NCI-H69 (cell line): ENCODE data around the gene CAMKMT.
"Not testable (repeated sequence)": the region's sequence is repeated elsewhere in the genome, so short reads cannot be mapped to it uniquely, and the experiment has no call there.

Experiments used
- DNase-seq: peaks from one replicate; lab custom pipeline; 2025; lab: John Stamatoyannopoulos, UW

The CAMKMT gene

DNA sequence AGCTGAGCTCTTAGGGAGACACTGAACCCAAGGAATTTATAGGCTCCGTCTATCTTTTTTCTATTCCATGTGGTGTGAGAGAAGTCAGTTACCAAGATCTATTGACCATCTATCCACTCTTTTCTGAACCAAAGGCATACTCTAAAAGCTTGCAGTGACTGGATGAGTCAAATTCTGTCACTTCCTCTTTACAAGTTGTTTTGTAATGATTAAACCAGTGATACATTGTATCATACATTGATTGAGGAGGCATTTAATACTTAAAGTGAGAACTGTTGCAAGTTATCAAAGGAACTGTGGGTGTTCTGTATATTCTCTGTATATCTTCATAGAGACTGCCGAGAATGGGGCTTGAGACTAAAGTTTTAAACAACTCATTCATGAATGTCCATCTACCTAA, 188.8 kb downstream of the CAMKMT start:
- DNase-seq, result peak; percentile 47

DNA sequence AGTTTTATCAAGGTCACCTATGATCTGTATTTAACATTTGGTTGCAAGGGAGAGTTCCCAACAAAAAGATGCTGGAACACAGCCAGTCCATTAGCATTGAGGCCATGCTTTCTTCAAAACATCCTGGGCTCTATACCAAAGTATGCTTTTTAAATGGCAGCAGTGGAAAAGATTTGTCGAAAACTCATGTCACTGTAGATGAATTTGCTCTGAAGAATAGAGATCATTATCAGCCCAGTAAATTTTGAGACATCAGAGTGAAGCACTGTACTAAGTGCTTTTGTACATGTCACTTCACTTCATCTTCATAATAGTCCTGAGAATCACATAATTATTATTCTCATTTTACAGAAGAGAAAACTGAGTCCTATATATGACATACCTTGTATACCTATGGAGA, 189.8 kb downstream of the CAMKMT start:
- DNase-seq, result no peak

DNA sequence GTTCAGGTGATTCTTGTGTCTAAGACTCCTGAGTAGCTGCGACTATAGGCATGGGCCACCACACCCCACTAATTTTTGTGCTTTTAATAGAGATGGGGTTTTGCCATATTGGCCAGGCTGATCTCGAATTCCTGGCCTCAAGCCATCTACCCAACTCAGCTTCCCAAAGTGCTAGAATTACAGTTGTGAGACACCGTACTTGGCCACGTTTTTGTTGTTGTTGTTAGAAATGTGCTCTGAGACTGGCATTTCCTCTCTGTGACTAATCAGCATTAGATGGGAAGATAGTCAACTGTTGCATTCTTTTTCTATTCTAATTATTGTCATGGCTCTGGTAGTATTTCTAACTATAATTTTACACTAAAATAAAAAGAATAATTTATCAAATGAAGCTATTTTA, 191.7 kb downstream of the CAMKMT start:
- DNase-seq, result no peak

DNA sequence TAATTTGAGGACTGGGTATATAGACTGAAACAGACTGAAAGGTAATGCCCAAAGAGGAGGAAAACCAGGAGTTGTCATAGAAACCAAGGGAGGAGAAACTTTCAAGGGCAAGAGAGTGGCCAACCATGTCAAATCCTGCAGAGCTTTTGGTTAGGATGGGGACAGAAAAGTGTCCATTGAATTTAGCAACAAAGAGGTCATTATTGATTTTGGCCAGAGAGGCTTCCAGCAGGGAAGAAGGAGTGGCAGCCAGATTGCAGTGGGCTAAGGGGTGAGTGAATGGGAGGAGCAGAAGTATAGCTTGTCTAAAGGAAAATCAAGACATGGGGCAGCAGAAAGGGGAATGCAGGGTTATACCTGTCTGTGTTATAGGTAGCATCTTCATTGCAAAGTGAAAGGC, 194.0 kb downstream of the CAMKMT start:
- no peak for DNase-seq

DNA sequence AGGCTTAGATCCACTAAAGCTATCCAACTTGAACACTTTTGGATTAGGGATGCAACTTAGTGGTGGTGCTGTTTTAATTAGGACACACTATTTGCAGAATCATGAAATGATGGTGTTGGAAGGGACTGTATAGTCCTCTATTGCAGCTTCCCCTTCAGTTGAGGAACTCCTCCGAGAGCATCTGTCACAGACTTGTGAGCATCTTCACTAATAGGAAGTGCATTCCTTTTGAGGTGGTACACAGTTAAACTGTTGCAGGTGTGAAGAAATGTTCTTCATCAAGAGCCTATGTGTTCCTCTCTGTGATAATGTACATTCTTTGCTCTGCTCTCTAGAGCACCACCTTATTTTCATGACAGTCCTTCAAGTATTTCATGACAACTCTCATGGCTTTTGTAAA, 197.4 kb downstream of the CAMKMT start:
- DNase-seq, result no peak

DNA sequence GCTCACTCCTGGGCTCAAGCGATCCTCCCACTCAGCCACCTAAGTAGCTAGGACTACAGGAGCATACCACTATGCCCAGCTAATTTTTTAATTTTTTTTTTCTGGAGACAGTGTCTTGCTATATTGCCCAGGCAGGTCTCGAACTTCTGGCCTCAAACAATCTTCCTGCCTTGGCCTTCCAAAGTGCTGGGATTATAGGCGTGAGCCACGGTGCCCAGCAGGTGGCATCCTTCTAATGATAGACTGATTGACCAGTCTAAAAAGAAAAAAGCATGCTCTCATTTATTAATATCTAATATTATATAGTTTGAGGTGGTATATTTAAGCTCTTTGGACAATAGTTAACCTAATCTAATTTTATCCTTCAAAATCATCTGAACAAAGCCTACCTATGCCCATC, 198.6 kb downstream of the CAMKMT start:
- peak; percentile 20 for DNase-seq

DNA sequence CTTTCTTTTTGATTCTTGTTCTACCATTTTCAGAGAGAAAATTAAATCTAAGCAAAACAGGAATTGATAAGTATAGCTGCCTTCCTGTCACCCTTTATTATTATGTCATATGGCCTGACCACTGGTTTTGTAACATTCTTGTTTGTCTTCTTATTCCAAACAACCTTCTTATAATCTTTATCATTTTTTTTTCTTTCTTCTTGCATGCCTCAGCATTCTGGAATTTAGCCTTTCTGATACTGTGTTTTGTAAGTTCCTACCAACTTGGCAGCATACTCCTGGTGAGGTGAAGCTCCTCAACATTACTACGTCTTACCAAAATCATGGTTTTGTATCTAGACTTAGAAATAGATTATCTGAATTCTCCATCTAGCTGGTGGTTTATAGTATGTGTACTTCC, 199.2 kb downstream of the CAMKMT start:
- no peak for DNase-seq

DNA sequence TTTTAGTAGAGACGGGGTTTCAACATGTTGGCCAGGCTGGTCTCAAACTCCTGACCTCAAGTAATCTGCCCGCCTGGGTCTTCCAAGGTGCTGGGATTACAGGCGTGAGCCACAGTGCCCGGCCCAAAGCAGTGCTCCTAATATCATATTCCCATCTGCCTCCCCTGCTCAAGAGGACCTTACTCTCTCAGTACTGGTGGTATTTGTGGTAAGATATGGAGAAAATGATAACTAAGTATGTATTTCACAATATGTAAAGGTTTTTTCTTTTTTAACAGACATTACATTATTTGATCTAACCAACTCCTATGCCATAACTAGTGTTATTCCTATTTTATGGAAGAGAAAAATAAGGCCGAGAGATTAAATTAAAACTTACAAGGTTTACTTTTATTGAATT, 201.0 kb downstream of the CAMKMT start:
- no peak for DNase-seq

DNA sequence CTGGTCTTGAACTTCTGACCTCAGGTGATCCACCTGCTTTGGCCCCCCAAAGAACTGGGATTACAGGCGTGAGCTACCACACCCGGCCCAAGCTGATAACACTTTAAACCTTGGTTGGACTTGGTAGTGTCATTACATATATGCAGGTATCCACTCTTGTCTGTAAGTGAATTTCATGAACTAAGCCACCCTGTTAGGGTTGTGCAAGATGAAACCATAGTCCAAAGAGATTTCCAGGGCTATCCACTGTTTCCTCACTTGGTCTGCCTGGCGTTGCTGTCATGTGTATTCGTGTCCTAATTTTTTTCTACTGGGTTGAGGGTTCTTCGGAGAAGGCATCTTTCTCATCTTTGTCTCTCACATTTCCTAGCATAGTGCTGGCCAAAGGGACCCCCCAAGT, 203.0 kb downstream of the CAMKMT start:
- no peak for DNase-seq

DNA sequence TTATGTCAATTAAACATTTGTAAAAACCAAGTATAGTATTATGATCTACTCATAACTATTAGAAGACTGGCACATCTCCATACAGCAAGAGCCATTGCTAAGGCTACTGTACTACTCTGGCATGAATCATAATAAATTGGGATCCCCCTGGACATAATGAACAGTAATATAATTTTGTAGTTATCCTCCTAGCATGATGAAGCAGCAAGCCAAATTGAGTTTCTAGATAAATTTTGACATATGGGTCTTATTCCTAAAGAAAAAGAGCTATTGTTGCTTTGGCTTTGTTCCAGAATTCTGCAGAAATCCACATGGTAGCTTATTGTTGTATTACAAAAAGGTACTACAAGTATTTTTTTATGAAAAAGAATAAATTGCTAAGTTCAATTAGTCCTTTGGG, 204.3 kb downstream of the CAMKMT start:
- DNase-seq, result peak; percentile 56

DNA sequence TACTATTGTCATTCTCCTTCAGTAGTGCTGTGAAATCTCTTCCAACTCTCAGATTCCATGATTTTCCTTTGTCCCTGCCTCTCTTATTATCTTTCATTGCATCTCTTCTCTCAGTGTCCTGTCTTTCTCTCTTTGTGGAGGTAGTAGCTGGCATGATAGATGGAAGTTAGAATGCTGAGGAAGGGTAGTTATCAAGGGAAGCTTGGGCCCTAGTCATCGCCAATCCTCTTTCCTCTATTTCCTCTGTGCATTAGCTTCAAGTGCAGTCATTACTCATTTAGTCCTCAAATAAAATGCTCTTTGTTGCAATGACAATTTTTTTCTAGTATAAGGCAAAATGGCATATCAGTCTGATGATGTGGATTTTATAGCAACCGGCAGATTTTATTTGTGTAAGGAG, 207.7 kb downstream of the CAMKMT start:
- no peak for DNase-seq

DNA sequence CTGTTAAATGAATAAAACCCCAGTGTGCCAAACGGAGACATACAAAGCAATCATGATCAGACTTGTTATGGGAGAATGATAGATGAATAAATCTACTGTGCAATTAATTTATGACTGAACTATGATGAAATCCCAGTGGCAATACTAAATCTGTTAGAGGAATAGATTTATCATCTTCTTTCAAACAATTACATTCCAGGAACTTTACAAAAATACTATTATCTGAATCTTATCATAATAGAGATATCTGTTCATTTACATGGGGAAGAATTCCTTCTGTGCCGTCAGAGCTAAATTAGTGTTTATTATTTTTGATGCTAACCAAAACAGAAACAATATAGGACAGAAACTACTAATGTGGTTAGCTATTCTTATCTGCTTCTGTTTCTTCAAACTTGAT, 208.5 kb downstream of the CAMKMT start:
- DNase-seq, result no peak

DNA sequence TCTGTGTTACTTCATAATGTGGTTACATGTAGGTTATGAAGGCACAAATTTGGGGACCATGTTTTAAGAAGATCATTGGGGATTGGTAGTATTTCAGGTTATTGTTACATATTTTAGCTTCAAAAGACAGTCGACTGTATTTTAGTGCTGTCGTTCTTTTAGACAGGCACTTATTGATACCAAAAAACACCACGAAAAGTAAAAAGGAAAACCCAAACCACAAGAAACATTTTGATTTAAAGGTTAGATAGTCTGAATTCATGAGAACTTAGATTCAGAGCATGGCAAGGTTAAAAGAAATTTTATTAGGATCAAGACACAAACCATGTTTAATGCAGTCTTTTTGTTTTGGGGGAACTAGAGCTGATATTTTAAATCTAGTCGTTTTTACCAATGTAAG, 209.0 kb downstream of the CAMKMT start:
- no peak for DNase-seq

DNA sequence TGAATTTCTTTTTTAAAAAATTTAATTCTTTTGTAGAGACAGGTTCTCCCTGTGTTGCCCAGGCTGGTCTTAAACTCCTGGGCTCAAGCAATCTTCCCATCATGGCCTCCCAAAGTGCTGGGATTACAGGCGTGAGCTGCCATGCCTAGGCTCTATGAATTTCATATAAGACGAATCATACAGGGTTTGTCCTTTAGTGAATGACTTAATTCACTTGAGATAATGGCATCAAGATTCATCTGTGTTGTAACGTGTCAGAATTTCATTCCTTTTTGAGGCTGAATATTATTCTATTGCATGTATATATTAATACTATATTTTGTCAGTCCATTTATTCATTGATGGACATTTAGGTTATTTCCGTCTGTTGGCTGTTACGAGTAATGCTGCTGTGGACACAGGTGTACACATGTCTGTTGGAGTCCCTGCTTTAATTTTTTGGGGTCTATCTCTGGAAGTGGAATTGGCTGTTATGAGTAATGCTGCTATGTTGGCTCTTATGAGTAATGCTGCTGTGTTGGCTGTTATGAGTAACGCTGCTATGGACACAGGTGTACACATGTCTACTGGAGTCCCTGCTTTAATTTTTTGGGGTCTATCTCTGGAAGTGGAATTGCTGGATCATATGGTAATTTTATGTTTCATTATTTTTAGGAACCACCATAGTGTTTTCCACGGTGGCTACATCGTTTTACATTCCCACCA, 210.6 kb downstream of the CAMKMT start:
- no peak for DNase-seq

DNA sequence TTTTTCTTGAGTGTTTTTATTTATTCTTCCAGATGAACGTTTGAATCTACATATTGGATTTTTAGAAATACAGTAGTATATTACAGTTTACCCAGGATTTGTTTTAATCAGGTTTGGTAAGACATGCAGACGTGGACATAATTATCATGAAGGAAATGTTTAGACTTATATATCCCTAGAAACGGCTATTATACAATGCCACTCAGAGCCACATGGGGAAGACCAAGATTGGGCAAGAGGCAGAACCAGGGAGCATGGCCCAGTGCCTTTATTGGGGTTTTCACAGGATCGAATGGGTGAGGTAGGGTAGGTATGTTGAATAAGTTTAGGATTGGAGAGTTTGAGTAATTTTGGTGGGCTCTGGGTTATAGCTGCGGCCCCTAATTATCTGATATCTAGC, 212.2 kb downstream of the CAMKMT start:
- DNase-seq, result peak; percentile 52

DNA sequence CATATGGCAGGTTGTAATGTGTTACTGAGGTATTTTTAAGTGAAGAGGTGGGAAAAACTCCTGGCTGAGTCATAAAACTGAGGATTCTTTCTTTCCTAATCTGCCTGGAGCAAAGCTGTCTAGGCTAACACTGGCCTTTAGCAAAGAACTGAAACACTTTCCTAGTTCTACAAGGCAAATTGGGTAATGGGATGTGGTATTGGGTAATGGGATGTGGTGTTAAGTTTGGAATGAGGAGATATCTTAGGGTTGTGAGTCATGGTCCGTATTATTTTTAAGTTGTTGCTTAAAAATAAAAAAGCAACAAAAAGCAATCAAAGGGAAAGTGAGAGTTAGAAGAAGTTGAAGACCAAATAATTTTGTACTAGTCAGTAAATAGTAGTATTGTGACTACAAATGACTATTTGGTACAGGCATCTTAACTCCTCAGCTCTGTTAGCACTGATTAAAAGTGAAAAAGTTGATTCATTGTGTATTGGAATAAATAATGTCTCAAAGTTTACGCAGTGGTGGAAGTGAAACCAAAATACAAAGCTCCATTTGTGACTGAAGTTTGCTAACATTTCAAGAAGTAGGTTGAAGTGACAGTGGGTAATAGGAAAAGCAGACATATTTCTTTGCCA, 216.8 kb downstream of the CAMKMT start:
- peak; percentile 22 for DNase-seq

DNA sequence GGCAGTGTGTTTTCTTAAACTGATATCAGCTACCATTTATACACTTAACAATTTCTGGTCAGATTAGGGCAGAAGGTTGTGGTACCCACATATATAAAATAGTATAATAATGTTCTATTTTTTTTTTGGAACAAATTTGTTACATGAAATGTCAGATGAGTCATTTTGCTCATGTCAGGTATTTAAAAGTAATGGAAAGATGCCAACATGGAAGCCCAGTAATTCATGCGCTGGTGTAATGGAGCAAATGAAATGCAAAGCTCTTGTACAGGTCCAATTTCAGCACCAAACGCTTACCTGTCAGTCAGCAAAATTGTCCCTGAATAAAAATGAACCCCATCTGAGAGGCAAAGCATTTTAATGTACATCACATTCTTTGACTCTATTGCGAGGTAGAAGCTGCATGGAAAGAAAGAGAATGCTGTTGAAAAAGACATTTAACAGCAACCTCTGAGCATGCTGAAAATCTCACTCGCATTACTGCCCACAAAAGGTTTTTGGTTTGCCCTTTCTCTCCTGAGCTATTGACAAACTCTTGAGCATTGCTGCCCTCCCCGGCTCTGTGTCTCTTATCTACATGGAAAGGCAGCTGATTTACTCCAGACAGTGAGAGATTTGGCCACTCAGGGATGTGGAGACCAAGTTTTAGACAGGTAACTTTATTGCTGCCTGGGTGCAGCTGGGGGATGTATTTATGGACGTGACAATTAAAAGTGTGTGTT, 217.5 kb downstream of the CAMKMT start:
- peak; percentile 68 for DNase-seq

DNA sequence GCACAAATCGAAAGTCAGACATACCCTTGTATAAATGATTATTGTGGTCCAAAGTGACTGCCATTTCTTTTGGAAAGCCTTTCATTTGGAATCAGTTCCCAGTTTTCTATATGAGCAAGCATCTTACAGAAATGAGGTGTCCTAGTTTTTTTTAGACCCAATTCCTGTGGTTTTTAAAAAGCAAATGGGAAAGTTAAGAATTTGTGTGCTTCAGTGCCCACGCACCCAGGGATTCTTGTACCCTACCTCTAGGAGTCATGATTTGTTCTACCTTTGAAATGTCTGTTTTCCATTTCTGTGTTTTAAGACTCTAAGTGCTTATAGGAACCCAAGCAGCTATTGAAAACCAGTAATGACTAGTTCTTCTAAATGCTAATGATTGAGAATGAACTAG, 218.1 kb downstream of the CAMKMT start:
- no peak for DNase-seq

DNA sequence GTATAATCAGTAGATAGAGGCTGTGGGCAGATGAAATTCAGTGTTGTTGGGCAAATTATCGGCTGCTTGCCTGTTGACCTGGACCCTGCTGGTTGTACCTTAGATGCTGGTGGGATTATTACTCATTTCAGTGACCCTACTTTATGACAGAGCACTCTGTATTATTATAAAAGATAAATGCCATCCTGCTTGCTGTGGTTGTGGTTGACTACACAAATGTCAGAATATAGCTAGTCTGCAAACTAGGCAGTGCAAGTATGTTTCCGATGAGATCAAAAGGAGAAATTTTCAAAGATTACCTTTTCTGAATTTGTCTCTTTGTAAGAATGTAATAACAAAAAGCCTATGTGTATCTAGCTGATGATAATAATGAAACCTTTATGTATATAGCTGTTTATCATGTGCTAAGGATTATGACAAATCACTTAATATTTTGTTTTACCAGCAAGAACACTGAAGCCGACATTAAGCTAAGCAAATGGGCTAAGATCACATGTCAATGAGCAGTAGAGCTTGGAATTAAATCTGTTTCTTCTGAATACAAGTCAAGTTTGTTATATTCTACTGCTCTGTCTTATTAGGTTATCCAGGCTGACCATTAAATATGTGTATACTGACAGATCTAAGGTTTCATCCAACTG, 219.2 kb downstream of the CAMKMT start:
- DNase-seq, result no peak

DNA sequence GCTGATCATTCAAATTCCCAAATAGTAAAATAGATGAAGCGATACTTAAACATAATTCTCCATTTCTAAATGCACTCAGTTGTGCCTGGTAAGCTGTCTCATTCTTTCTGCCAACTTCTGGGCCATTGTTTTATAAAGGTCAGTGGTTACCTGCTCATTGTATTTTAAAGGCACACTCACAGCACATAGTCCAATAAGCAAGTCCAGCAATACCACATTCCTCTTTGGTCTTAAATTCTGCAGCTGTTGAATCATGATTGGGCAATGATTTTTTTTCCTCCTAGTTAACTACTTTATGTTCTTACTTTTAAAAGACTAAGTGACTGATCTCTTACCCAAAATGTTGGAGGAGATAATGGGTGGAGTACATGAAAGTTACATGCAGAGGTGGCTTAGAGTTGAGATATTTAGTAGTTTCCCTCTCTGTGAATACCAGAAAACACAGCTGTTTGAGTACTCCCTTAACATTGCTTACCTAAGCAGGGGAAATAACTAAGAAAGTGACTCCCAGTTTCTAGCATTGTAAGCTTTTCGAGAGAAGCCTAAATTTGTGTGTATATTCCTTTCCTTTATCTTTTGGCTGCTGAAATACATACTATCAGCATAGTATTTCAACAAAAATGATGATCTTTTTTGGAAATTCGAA, 220.7 kb downstream of the CAMKMT start:
- no peak for DNase-seq

DNA sequence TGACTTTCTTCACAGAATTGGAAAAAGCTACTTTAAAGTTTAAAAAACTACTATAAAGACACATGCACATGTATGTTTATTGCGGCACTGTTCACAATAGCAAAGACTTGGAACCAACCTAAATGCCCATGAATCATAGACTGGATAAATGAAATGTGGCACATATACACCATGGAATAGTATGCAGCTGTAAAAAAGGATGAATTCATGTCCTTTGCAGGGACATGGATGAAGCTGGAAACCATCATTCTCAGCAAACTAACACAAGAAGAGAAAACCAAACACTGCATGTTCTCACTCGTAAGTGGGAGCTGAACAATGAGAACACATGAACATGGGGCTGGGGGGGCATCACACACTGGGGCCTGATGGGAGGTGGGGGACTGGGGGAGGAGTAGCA, 233.9 kb downstream of the CAMKMT start:
- not testable (repeated sequence) for DNase-seq

DNA sequence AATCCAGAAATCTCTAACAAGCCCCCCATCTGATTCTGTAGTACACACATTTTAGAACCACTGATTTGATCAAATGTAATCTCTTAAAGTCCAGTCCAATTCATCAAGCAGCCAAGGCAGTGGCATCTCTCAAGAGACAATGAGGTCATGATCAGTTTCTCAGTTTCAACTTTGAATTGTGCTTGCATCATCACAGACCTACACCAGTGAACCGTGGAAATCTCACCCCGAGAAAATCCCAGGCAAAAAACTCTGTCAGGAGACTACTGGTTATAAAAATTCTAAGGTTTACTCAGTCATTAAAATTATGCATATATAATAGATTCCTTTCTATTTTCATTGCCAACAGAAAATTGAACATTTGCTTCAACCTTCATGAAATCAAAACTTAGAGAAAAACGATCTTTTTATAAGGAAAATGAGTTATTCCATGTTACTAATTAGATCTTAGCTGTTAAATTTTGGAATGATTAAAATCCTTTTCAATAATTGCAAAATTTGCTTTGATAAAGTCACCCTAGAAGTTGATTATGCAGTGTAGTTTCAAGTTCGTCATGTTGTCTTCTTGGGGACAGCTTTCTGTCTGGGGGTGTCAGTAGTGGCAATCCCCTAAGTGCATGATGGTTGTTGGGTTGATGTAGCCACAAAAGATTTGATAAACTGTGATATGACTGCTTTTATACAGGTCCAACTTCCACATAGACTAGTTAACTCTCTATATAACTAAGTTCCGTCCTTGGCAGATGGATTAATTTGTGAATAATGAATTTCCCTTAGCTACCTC, 235.0 kb downstream of the CAMKMT start:
- DNase-seq, result peak; percentile 38
